Suppressor macrophage (primary cell): ENCODE data around the gene ADGRG2.

Experiments
- DNase-seq, 4 experiments: peaks; one replicate each; pipeline ENCODE4 v3.0.0-alpha.2; 2020 to 2022

ADGRG2 gene

DNA sequence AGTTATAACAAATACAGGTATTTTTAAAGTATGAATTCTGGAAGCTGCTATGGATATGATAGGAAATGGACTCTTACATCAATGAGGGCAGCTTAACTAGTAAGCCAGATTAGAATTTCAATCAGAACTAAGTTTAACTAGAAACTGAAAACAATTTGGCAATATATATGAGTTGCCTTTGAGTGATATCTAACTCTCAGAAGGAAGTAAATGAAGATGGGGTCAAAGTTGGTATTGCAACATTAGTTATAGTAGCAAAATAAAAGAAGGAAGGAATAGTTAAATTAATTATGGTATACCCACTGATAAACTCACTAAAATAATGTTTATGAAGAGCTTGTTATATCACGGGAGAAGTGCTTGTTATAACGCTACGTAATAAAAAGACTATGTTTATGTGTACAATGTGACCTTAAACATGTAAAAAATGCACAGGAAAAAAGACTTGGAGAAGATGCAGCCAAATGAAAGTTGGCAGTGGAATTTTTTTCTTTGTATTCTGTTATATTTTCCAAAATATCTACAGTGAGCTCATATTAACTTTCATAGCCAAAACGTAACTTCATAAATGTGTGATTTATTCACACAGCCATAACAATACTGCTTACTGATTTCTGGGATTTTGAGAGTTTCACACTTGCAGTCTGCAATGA, 172.9 kb downstream of the ADGRG2 start:
- DNase-seq: no peak

DNA sequence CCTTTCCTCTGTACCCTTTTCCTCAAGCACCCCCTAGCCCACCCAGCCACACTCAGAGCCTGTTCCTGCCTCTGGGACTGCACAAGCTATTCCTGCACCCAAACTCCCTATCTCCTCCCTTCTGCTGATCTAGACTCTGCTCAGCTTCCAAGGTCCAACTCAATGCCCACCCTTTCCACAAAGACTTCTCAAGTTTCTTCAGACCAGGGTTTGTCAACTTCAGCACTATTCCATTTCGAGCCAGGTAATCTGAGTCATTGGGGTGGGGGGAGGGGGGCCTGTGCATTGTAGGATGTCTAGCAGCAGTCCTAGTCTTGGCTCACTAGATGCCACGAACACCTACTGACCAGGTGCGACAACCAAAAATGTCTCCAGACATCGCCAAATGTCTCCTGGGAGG, 175.7 kb downstream of the ADGRG2 start:
- DNase-seq: no peak

DNA sequence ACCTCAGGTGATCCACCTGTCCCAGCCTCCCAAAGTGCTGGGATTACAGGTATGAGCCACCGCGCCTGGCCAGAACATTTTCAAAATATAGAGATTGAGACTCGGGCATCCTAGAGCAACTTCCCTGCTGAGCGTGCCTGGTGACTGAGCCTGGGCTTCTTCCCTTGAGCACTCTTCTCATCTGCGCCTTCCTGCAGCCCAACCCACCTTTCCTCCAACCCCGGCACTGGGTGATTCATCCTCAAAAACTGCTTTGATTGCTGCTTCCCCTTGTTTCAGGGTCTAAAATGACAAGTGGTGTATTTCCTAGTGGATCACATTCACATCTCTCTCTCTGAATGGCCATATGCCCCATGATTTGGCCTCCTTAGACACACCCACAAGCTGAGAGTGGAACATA, 176.1 kb downstream of the ADGRG2 start:
- DNase-seq: no peak

GRCh38 chrX:18945483-18945882, 176.8 kb downstream of the ADGRG2 start:
- DNase-seq: no peak

GRCh38 chrX:18944482-18944881, 177.8 kb downstream of the ADGRG2 start:
- no peak for DNase-seq

DNA sequence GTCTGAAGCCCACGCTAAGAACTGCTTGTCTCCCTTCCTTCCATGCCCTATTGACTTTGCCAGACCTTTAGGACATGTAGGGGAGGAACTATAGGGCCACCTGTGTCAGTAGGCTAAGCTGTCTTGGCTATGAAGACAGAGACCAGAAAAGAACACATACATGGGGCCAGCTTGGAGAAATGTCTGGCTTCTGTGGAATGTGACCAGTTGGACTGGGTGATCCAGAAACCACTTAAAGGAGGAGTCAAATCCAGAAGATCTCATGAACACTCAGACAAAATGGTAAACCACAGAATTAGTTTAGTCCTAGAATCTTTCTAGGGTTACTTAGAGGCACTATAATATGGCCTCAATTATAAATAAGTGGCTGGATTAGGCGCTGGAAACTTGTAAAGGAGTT, 180.4 kb downstream of the ADGRG2 start:
- no peak for DNase-seq
